H1 (cell line): Measurements from ENCODE around the gene RAD51C. TPM values are rescaled to one million over a fixed set of nuclear protein-coding genes. Genes with fewer than 3 reads are reported as not detected.

Source experiments
- CTCF ChIP-seq, 3 experiments: IDR thresholded peaks; 1 replicate in 2 of 3; 2 replicates in 1 of 3; pipeline versions ENCODE4 v1.5.1 to v1.6.1; 2011; ENCODE audit warnings: low read length in 3 of 3, mild to moderate bottlenecking in 3 of 3, inconsistent platforms in 2 of 3, low read depth in 1 of 3, moderate library complexity in 1 of 3; ENCODE audit not compliant: insufficient read depth in 1 of 3; ENCODE audit errors: control extremely low read depth in 1 of 3
- RNF2 ChIP-seq: fragments of 200-900, 300-1000 bp; sonication (generic); IDR thresholded peaks from 2 replicates; pipeline ENCODE4 v1.7.1; 2016; ENCODE audit warnings: borderline replicate concordance, low read depth, mild to moderate bottlenecking, antibody characterized with exemption, low read length; ENCODE audit not compliant: poor library complexity, severe bottlenecking; ENCODE audit errors: missing control alignments
- TAF7 ChIP-seq: optimal IDR thresholded peaks from 2 replicates; pipeline ENCODE3; 2011; ENCODE audit warnings: low read depth, mild to moderate bottlenecking, inconsistent platforms, low read length, moderate library complexity, borderline replicate concordance
- TBP ChIP-seq: IDR thresholded peaks from 2 replicates; pipeline ENCODE4 v1.6.1; 2011; ENCODE audit warnings: low read depth, low read length, improper control_type of control experiment
- polyA plus RNA-seq, 7 experiments: library from polyadenylated mRNA; depleted of rRNA in 3 of 7; stranded (reverse) in 5 of 7; unstranded in 2 of 7; fragments of >200 nt in 5 of 7; fragments of 200-250 nt in 2 of 7; gene quantifications; 1 replicate in 5 of 7; 2 replicates in 1 of 7; 4 replicates in 1 of 7; pipeline versions ENCODE4 v1.2.1 to v1.2.3, GENCODE V29; 2011 to 2013; ENCODE audit warnings: missing spikeins in 2 of 7, mixed read lengths in 2 of 7
- total RNA-seq: library from RNA; stranded (reverse); fragmentation: NEBNext Ultra II Directional; extraction: Animal tissue kit (Norgen Biotek cat#: 25700); gene quantifications from 2 replicates; pipeline ENCODE4 v1.2.1, GENCODE V29; 2021

The RAD51C gene
- total and polyA plus RNA-seq, 2 of the 8 experiments (the other 6 are each of a cell fraction or from before 2014, with no cell fraction given), result 10.4 to 21.7 TPM

- TF ChIP-seq CTCF (IDR thresholded peaks at IDR 0.05; ENCODE audit: control extremely low read depth in 1 of 3, insufficient read depth in 1 of 3, low read depth in 1 of 3, low read length in 3 of 3) (no peak), TBP (no peak), TAF7 (no peak), RNF2 (no peak)
These were observed 22.5 kb upstream of the RAD51C start (continued) for GRCh38 chr17:58669853-58670252.
